ENCODE data around the gene SYTL2.

SYTL2 gene

GRCh38 chr11:85762226-85762625 is 48.7 kb downstream of the SYTL2 start:
- no peak for DNase-seq (ENCODE audit: low read depth in 2 of 2)

- no peak for DNase-seq (ENCODE audit: low read depth in 2 of 2)
These were observed 51.0 kb downstream of the SYTL2 start for GRCh38 chr11:85759915-85760314.

- no peak for DNase-seq (ENCODE audit: low read depth in 2 of 2)
These were observed 52.4 kb downstream of the SYTL2 start for GRCh38 chr11:85758480-85759039.

GRCh38 chr11:85758026-85758425 is 52.9 kb downstream of the SYTL2 start:
- DNase-seq (ENCODE audit: low read depth in 2 of 2) = no peak

- no peak for DNase-seq (ENCODE audit: low read depth in 2 of 2)
These were observed 54.3 kb downstream of the SYTL2 start for GRCh38 chr11:85756401-85757200.

- no peak for DNase-seq (ENCODE audit: low read depth in 2 of 2)
These were observed 55.2 kb downstream of the SYTL2 start for GRCh38 chr11:85755701-85756100.

GRCh38 chr11:85755285-85755684 is 55.7 kb downstream of the SYTL2 start:
- no peak for DNase-seq (ENCODE audit: low read depth in 2 of 2)

GRCh38 chr11:85752890-85753581 is 57.9 kb downstream of the SYTL2 start:
- peak; percentile 62 to 78 for DNase-seq (ENCODE audit: low read depth in 2 of 2)

GRCh38 chr11:85752201-85752889 is 58.6 kb downstream of the SYTL2 start:
- DNase-seq (ENCODE audit: low read depth in 2 of 2) = no peak

- DNase-seq (ENCODE audit: low read depth in 2 of 2) = no peak
These were observed 59.2 kb downstream of the SYTL2 start for GRCh38 chr11:85751724-85752123.

- DNase-seq (ENCODE audit: low read depth in 2 of 2) = no peak
These were observed 60.3 kb downstream of the SYTL2 start for GRCh38 chr11:85750646-85751045.

GRCh38 chr11:85749884-85750283 is 61.1 kb downstream of the SYTL2 start:
- DNase-seq (ENCODE audit: low read depth in 2 of 2) = no peak

GRCh38 chr11:85749287-85749834 is 61.6 kb downstream of the SYTL2 start:
- DNase-seq (ENCODE audit: low read depth in 2 of 2) = no peak

- DNase-seq (ENCODE audit: low read depth in 2 of 2) = no peak
These were observed 62.5 kb downstream of the SYTL2 start for GRCh38 chr11:85748455-85748891.

- no peak for DNase-seq (ENCODE audit: low read depth in 2 of 2)
These were observed 64.3 kb downstream of the SYTL2 start for GRCh38 chr11:85746670-85747069.

- DNase-seq (ENCODE audit: low read depth in 2 of 2) = no peak
These were observed 65.3 kb downstream of the SYTL2 start for GRCh38 chr11:85745626-85746025.

GRCh38 chr11:85742873-85743275 is 68.1 kb downstream of the SYTL2 start:
- DNase-seq (ENCODE audit: low read depth in 2 of 2) = no peak

- no peak for DNase-seq (ENCODE audit: low read depth in 2 of 2)
These were observed 68.6 kb downstream of the SYTL2 start for GRCh38 chr11:85742348-85742747.

GRCh38 chr11:85740481-85741400 is 70.2 kb downstream of the SYTL2 start:
- DNase-seq (ENCODE audit: low read depth in 2 of 2) = no peak

GRCh38 chr11:85737738-85738137 is 73.2 kb downstream of the SYTL2 start:
- no peak for DNase-seq (ENCODE audit: low read depth in 2 of 2)
